ENCODE results near the gene YPEL2. TPM values are rescaled to one million over a fixed set of nuclear protein-coding genes. Genes with fewer than 3 reads are reported as not detected.
A peak's percentile ranks its signal among the peaks of the same experiment; 100 is the strongest.

Gene YPEL2, protein sequence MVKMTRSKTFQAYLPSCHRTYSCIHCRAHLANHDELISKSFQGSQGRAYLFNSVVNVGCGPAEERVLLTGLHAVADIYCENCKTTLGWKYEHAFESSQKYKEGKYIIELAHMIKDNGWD
- total RNA-seq (2022) (2.3 and 4.1 TPM in 2 replicates), Bru-seq, nascent RNA (percentile 40 among the genes with signal in this experiment), BruChase-seq, experiment 1, labeled RNA remaining after a 6-hour chase (percentile 28 among the genes with signal in this experiment), BruChase-seq, experiment 2, labeled RNA remaining after a 2-hour chase (percentile 37 among the genes with signal in this experiment)
- long read RNA-seq: 0 reads

DNA sequence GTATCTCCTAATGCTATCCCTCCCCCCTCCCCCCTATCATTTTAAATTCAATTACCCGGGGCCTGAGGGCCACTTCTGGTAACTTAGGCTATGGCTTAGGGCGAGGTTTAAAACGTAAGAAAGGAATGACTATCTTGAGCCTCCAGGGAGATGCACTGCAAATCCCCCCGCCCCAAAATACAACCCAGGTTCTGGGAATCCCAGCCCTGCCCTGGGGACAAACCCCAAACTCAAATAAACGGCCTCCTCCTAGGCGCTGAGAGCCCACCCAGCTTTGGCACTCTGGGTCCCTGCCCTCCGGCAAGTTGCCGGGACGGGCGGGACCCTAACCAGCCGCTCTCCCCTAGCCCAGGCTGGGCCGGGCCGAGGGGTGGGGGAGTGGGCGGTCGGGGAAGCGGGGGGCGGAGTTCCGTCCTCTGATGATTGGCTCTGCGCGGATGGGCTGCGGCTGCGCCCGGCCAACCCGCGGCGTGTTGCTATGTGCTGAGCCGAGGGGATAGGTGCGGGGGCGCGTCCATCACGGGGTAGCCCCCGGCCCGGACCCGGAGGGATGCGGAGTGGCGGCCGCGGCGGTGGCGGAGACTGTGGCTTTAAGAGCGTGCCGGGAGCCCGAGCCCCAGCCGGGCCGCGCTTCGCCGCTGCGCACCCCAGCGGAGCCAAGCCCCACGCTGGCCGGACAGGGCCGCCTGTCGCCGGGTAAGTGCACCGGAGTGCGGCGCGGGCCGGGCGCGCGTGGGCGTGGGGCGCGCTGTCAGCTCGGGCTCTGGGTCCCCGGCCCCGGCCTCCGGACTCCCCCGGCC, at the start of gene YPEL2:
YPEL2 (plus strand) TSS at position 527 of the 800 bp plus-strand sequence. CDS start 21,755 bp downstream, outside the sequence.
- CTCF ChIA-PET: no interaction called here

DNA sequence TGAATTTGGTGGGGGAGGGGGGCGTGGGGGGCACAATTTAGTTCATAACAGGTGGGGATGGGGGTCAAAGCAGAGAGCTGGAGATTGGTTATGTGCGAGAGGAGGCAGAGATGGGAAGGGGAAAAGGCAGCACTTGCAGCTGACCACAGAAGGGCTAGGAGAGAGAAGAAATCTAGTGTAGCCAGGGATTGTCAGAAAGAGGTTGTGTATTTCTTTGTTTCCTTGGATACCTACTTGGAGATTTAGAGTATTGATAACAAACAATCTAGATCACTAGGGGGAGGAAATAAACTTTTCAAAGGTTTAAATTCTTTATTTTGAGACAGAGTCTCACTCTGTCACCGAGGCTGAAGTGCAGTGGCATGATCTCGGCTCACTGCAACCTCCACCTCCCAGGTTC, 47.1 kb upstream of the YPEL2 start:
- H3K27me3 Mint-ChIP-seq (ENCODE audit: unreplicated experiment): no peaks in the 10 kb centered on the region
- no TSS peak for BruUV-seq (replicated peaks)
- no peak for TF ChIP-seq CTCF (IDR thresholded peaks at IDR 0.05; ENCODE audit: unreplicated experiment)

More for the DNA sequence above, at the start of gene YPEL2:
- no TSS peak for BruUV-seq (replicated peaks)
- intact Hi-C loops (cut with micrococcal nuclease; ENCODE audit: unreplicated experiment): no loop called here
- Mint-ChIP-seq H3K9me3 (ENCODE audit: low read depth, unreplicated experiment) (no peaks in the 10 kb centered on the region), H3K36me3 (ENCODE audit: insufficient read depth, unreplicated experiment) (peaks cover 24% of the 10 kb centered on the region), H3K27me3 (ENCODE audit: unreplicated experiment) (peaks cover 17% of the 10 kb centered on the region), H3K4me1 (ENCODE audit: low read depth, unreplicated experiment) (peaks cover 17% of the 10 kb centered on the region), H3K4me3 (ENCODE audit: low read depth, unreplicated experiment) (peak within 1 kb of the TSS; percentile 73), H3K27ac (ENCODE audit: unreplicated experiment) (peak within 1 kb of the TSS; percentile 43)
- TF ChIP-seq CTCF (IDR thresholded peaks at IDR 0.05; ENCODE audit: unreplicated experiment): no peak
- DNase-seq: peak; percentile 92

DNA sequence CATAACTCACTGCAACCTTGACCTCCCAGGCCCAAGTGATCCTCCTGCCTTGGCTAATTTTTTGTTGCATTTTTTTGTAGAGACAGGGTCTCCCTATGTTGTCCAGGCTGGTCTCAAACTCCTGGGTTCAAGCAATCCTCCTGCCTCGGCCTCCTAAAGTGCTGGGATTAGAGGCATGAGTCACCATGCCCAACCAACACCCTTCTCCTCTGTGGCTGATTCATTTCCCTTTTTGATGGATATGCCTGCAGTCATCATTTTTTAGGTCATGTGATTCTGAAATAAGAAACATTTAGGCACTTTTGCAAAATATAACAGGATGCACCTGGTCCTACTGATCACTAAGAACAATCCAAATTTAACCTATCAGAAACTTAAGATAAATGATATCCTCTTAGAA, 44.0 kb upstream of the YPEL2 start:
- no peak for TF ChIP-seq CTCF (IDR thresholded peaks at IDR 0.05; ENCODE audit: unreplicated experiment)
- CTCF ChIA-PET: no interaction called here
- DNase-seq: no peak
- H3K9me3 Mint-ChIP-seq (ENCODE audit: low read depth, unreplicated experiment): no peaks in the 10 kb centered on the region
- H3K4me3 Mint-ChIP-seq (ENCODE audit: low read depth, unreplicated experiment): no peak overlapping the region
- intact Hi-C loops (cut with micrococcal nuclease; ENCODE audit: unreplicated experiment): no loop called here
- H3K4me1 Mint-ChIP-seq (ENCODE audit: low read depth, unreplicated experiment): peaks cover 10% of the 10 kb centered on the region
- BruUV-seq (replicated peaks): no TSS peak
- H3K27me3 Mint-ChIP-seq (ENCODE audit: unreplicated experiment): no peaks in the 10 kb centered on the region
- no peaks in the 10 kb centered on the region for H3K36me3 Mint-ChIP-seq (ENCODE audit: insufficient read depth, unreplicated experiment)
- H3K27ac Mint-ChIP-seq (ENCODE audit: unreplicated experiment): no peak overlapping the region

More for the DNA sequence above, 47.1 kb upstream of the YPEL2 start:
- Mint-ChIP-seq H3K36me3 (ENCODE audit: insufficient read depth, unreplicated experiment) (no peaks in the 10 kb centered on the region), H3K4me1 (ENCODE audit: low read depth, unreplicated experiment) (no peaks in the 10 kb centered on the region), H3K4me3 (ENCODE audit: low read depth, unreplicated experiment) (no peak overlapping the region), H3K9me3 (ENCODE audit: low read depth, unreplicated experiment) (no peaks in the 10 kb centered on the region), H3K27ac (ENCODE audit: unreplicated experiment) (no peak overlapping the region)
- CTCF ChIA-PET: no interaction called here
- intact Hi-C loops (cut with micrococcal nuclease; ENCODE audit: unreplicated experiment): no loop called here
- no peak for DNase-seq

DNA sequence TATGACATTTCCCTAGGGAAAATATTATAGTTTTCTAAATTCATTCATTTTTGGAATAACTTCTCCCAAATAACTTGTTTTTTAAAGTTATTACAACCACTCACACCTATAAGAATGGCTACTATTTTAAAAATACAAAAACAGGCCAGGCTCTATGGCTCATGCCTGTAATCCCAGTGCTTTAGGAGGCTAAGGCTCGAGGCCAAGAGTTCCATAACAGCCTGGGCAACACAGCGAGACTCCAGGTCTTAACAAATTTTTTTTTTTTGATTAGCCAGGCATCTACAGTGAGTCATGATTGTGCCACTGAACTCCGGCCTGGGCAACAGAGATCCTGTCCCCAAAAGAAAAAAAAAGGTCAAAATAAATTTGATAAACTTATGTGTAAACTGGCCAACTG, 43.6 kb upstream of the YPEL2 start:
- BruUV-seq (replicated peaks): no TSS peak
- no peaks in the 10 kb centered on the region for H3K9me3 Mint-ChIP-seq (ENCODE audit: low read depth, unreplicated experiment)
- no peak overlapping the region for H3K27ac Mint-ChIP-seq (ENCODE audit: unreplicated experiment)
- peaks cover 10% of the 10 kb centered on the region for H3K4me1 Mint-ChIP-seq (ENCODE audit: low read depth, unreplicated experiment)
- H3K27me3 Mint-ChIP-seq (ENCODE audit: unreplicated experiment): no peaks in the 10 kb centered on the region
- DNase-seq: no peak
- H3K4me3 Mint-ChIP-seq (ENCODE audit: low read depth, unreplicated experiment): no peak overlapping the region
- intact Hi-C loops (cut with micrococcal nuclease; ENCODE audit: unreplicated experiment): no loop called here
- no peaks in the 10 kb centered on the region for H3K36me3 Mint-ChIP-seq (ENCODE audit: insufficient read depth, unreplicated experiment)
- CTCF ChIA-PET: interaction anchor here (0.7 kb wide), 1 partner anchor 18 kb away, joined by 3 read pairs; no protein-coding TSS in a partner anchor
- no peak for TF ChIP-seq CTCF (IDR thresholded peaks at IDR 0.05; ENCODE audit: unreplicated experiment)
